ENCODE results near the gene CHN2. TPM values are rescaled to one million over a fixed set of nuclear protein-coding genes. Genes with fewer than 3 reads are reported as not detected.

The CHN2 gene
- total RNA-seq, 1 experiment from 2014 or later = 7.7 TPM

DNA sequence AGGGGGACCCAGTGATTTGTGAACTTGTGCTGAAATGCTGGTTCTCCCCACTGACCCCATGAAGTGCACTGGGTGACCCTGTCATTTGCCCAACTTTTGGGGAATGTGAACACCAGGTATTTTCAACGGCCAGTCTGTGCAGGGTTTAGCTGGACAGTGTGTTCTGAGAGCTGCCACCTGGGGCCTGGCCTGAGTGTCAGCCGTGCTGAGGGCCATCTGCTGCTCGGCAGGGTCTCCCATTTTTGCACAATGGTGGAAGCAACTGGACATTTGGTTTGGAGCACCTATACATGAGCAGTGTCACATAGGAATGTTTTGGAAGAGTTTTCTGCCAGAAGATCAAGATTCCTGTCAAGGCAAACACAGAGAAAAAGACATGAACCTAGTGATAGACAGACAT is 5.2 kb downstream of the CHN2 start:
- Histone ChIP-seq H3F3A (ENCODE audit: low read length, unreplicated experiment) (no peaks in the 10 kb centered on the region), H3K79me2 (ENCODE audit: low read length) (no peaks in the 10 kb centered on the region), H3K4me1 (ENCODE audit: insufficient read depth, low read length) (no peaks in the 10 kb centered on the region), H3K27ac (ENCODE audit: low read length) (no peak overlapping the region), H3K9me3 (ENCODE audit: low read length) (no peaks in the 10 kb centered on the region), H3K4me2 (ENCODE audit: low read length) (no peak overlapping the region), H3K27me3 (ENCODE audit: low read length) (no peaks in the 10 kb centered on the region), H3K36me3 (ENCODE audit: low read depth, low read length) (no peaks in the 10 kb centered on the region), H3K9ac (ENCODE audit: low read length) (no peak overlapping the region), H2AFZ (ENCODE audit: low read length) (no peak overlapping the region), H4K20me1 (ENCODE audit: low read length) (no peaks in the 10 kb centered on the region), H3K4me3 (ENCODE audit: low read length) (no peak overlapping the region), H3K9me2 (replicated peaks; ENCODE audit: low read length) (no peaks in the 10 kb centered on the region)
- intact Hi-C loops (cut with micrococcal nuclease) = loop anchor here (10.0 kb wide), 1 partner anchor 405 kb away; no protein-coding TSS in a partner anchor
- DNase-seq (no peak), ATAC-seq (no peak)
- CTCF ChIA-PET = no interaction called here
- TF ChIP-seq EZH2phosphoT487 (IDR thresholded peaks at IDR 0.05; ENCODE audit: borderline replicate concordance, low read length) = no peak
- no peak for TF ChIP-seq CTCF (conservative IDR thresholded peaks at IDR 0.05; ENCODE audit: low read depth, low read length)
- TF ChIP-seq EZH2 (IDR thresholded peaks at IDR 0.05; ENCODE audit: low read length, unreplicated experiment) = no peak
- no TSS peak for BruUV-seq (replicated peaks)
- POLR2A ChIA-PET (ENCODE audit: unreplicated experiment) = no interaction called here

GRCh38 chr7:29202651-29203069 is 8.1 kb downstream of the CHN2 start:
- no peak overlapping the region for H3K4me3 ChIP-seq (ENCODE audit: low read length)
- H2AFZ ChIP-seq (ENCODE audit: low read length) = no peak overlapping the region
- ChIA-PET POLR2A (ENCODE audit: unreplicated experiment) (no interaction called here), CTCF (no interaction called here)
- BruUV-seq (replicated peaks) = no TSS peak
- no peaks in the 10 kb centered on the region for H3K36me3 ChIP-seq (ENCODE audit: low read depth, low read length)
- no peak for ATAC-seq
- H3K27ac ChIP-seq (ENCODE audit: low read length) = no peak overlapping the region
- H3K4me1 ChIP-seq (ENCODE audit: insufficient read depth, low read length) = peaks cover 12% of the 10 kb centered on the region
- H4K20me1 ChIP-seq (ENCODE audit: low read length) = no peaks in the 10 kb centered on the region
- H3K79me2 ChIP-seq (ENCODE audit: low read length) = no peaks in the 10 kb centered on the region
- H3F3A ChIP-seq (ENCODE audit: low read length, unreplicated experiment) = no peaks in the 10 kb centered on the region
- no peaks in the 10 kb centered on the region for H3K9me2 ChIP-seq (replicated peaks; ENCODE audit: low read length)
- intact Hi-C loops (cut with micrococcal nuclease) = no loop called here
- H3K4me2 ChIP-seq (ENCODE audit: low read length) = no peak overlapping the region
- H3K9ac ChIP-seq (ENCODE audit: low read length) = no peak overlapping the region
- no peaks in the 10 kb centered on the region for H3K27me3 ChIP-seq (ENCODE audit: low read length)
- TF ChIP-seq EZH2 (IDR thresholded peaks at IDR 0.05; ENCODE audit: low read length, unreplicated experiment) (no peak), CTCF (conservative IDR thresholded peaks at IDR 0.05; ENCODE audit: low read depth, low read length) (no peak), EZH2phosphoT487 (IDR thresholded peaks at IDR 0.05; ENCODE audit: borderline replicate concordance, low read length) (no peak)
- DNase-seq = no peak
- H3K9me3 ChIP-seq (ENCODE audit: low read length) = no peaks in the 10 kb centered on the region

GRCh38 chr7:29204491-29205272 is 10.1 kb downstream of the CHN2 start:
- H2AFZ ChIP-seq (ENCODE audit: low read length) = no peak overlapping the region
- DNase-seq (no peak), ATAC-seq (no peak)
- CTCF ChIA-PET = no interaction called here
- no peaks in the 10 kb centered on the region for H3K27me3 ChIP-seq (ENCODE audit: low read length)
- no peaks in the 10 kb centered on the region for H3K79me2 ChIP-seq (ENCODE audit: low read length)
- no peak overlapping the region for H3K27ac ChIP-seq (ENCODE audit: low read length)
- no peak overlapping the region for H3K4me3 ChIP-seq (ENCODE audit: low read length)
- no peak overlapping the region for H3K9ac ChIP-seq (ENCODE audit: low read length)
- intact Hi-C loops (cut with micrococcal nuclease) = no loop called here
- no peaks in the 10 kb centered on the region for H3K36me3 ChIP-seq (ENCODE audit: low read depth, low read length)
- no peaks in the 10 kb centered on the region for H4K20me1 ChIP-seq (ENCODE audit: low read length)
- no peak overlapping the region for H3K4me2 ChIP-seq (ENCODE audit: low read length)
- H3F3A ChIP-seq (ENCODE audit: low read length, unreplicated experiment) = no peaks in the 10 kb centered on the region
- no peaks in the 10 kb centered on the region for H3K9me2 ChIP-seq (replicated peaks; ENCODE audit: low read length)
- no TSS peak for BruUV-seq (replicated peaks)
- no peaks in the 10 kb centered on the region for H3K9me3 ChIP-seq (ENCODE audit: low read length)
- peaks cover 15% of the 10 kb centered on the region for H3K4me1 ChIP-seq (ENCODE audit: insufficient read depth, low read length)
- POLR2A ChIA-PET (ENCODE audit: unreplicated experiment) = no interaction called here
- TF ChIP-seq CTCF (conservative IDR thresholded peaks at IDR 0.05; ENCODE audit: low read depth, low read length) = no peak
- TF ChIP-seq EZH2phosphoT487 (IDR thresholded peaks at IDR 0.05; ENCODE audit: borderline replicate concordance, low read length) = no peak
- TF ChIP-seq EZH2 (IDR thresholded peaks at IDR 0.05; ENCODE audit: low read length, unreplicated experiment) = no peak
